T-helper 2 cell treated with Interferon-gamma antibody and Interleukin-4, amounts not matched to agents 100 ng/mL and 5 ng/mL, for 36 hours (primary cell): ENCODE results near the gene HLA-DOA. TPM values are rescaled to one million over a fixed set of nuclear protein-coding genes. Genes with fewer than 3 reads are reported as not detected.

Experiments used
- intact Hi-C: fragments of 100-400 bp; cut with micrococcal nuclease; formaldehyde crosslinking; loops from one replicate; pipeline ENCODE4 v1.15.1; 2023
- total RNA-seq: library from RNA; stranded (reverse); gene quantifications from 2 replicates; pipeline ENCODE4 v1.2.3, GENCODE V29; 2022

The HLA-DOA gene
- total RNA-seq, 1 donor from 2014 or later = 1.7 TPM

DNA sequence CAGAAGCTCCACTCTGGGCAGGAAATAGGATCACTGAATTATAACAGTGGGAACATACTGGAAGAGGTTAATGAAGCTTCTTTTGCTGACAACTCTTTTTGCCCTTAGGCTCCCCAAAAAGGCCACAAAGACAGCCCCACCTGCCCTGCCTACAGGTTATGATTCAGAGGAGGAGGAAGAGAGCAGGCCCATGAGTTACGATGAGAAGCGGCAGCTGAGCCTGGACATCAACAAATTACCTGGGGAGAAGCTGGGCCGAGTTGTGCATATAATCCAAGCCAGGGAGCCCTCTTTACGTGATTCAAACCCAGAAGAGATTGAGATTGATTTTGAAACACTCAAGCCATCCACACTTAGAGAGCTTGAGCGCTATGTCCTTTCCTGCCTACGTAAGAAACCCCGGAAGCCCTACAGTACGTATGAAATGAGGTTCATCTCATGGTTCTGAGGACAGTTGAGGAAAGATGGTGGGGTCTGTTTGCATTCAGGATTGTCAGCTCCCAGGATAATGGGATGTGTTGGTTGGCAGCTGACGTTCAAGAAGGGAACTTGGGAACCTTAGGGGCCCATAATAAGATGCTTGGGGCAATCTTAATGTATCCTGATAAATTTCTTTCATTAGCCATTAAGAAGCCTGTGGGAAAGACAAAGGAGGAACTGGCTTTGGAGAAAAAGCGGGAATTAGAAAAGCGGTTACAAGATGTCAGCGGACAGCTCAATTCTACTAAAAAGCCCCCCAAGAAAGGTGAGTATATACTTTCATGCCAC lies 29.5 kb downstream of the HLA-DOA start:
- intact Hi-C loops = no loop called here

- intact Hi-C loops = no loop called here
These were observed 31.5 kb downstream of the HLA-DOA start for GRCh38 chr6:32977953-32978324.

GRCh38 chr6:32977272-32977952 lies 32.0 kb downstream of the HLA-DOA start:
- intact Hi-C loops = no loop called here

DNA sequence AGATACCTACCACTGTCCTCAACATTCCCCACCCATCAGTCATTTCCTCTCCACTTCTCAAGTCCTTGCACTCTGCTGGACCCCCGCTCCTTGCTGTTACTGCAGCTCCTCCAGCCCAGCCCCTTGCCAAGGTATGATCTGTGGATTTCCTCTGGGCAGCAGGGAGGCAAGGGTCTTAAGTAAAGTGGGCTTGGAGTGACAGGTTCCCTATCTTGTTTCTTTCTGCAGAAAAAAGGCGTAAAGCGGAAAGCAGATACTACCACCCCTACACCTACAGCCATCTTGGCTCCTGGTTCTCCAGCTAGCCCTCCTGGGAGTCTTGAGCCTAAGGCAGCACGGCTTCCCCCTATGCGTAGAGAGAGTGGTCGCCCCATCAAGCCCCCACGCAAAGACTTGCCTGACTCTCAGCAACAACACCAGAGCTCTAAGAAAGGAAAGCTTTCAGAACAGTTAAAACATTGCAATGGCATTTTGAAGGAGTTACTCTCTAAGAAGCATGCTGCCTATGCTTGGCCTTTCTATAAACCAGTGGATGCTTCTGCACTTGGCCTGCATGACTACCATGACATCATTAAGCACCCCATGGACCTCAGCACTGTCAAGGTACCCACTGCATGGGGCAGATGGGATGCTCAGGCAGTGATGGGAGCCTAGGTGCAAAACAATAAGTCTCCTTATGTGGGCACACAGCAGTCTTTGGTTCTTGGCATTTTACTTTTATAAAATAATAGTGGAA lies 32.9 kb downstream of the HLA-DOA start:
- intact Hi-C loops = no loop called here

DNA sequence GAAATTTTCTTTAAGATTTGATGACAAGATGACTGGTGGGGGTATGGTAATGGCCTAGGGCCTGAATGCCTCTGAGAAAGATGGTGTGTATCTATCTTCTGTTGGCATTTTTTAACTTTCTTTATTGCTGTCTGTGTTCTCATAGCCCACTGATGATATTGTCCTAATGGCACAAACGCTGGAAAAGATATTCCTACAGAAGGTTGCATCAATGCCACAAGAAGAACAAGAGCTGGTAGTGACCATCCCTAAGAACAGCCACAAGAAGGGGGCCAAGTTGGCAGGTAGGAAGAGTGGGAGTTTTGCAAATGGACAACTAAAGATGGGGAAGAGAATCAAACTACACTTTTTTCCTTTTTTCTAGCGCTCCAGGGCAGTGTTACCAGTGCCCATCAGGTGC lies 33.5 kb downstream of the HLA-DOA start:
- intact Hi-C loops = no loop called here

- intact Hi-C loops = loop anchor here (5.0 kb wide), 5 partner anchors 338 to 1237 kb away; partner anchors contain the start of genes AGPAT1, CLIC1, PHF1 and RNF5
These were observed 34.7 kb downstream of the HLA-DOA start for GRCh38 chr6:32974541-32975308.

DNA sequence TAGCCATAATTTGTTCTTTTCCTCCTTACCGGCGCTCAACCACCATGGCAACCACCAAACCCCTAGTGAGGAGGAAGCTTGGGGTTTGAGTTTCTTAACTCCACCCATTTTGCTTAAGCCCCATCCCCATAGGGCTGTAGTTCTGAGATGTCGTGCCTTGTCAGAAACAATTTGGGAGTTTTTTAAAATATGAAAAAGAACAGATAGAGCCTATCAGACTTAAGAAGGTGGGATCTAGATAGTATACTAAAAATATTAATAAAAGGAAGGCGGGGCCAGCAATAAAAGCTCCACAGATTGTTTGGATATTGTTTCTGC lies 35.4 kb downstream of the HLA-DOA start:
- intact Hi-C loops = loop anchor here (5.0 kb wide), 5 partner anchors 338 to 1237 kb away; partner anchors contain the start of genes AGPAT1, CLIC1, PHF1 and RNF5

DNA sequence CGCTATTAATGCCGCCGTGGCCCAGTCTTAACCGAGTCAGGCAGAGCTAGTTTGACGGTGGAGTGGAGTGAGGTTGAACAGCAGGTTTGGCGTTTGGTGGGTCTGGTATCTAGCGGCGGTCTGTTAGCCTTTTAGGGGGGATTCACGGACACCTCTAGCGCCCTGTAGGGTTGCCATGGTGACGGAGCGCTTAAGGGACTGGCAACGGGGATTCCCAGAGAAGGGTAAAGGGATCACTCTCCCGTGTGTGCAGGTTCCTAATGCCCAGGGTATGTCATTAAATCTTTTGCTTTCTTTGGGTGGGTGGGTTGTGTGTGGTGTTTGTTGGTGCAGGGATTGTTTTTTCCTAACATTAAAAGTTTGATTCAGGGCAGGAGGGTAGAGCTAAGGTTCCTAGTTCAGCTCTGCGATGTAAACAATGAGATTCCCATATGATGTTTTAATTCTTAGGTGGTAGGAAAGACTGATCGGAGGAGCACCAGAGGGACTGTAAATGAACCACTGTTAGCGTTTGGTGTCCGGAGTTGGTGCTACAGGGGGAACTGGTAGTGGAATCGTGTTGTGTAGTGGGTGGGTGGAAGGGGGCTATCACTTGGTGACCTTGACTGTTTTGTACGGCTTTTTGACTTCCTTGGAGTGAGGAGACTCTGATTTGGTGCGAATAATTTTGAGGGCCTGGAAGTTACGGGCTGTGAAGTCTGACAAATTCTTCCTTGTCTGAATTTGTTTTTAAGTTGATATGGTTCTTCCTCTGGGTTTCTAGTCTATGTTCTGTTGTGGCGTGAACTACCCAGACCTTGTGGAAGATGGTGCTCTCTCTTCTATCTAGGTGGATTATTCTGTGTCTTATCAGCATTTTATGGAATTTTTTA lies 36.0 kb downstream of the HLA-DOA start:
- intact Hi-C loops = loop anchor here (5.0 kb wide), 5 partner anchors 339 to 1236 kb away; partner anchors contain the start of genes AGPAT1, CLIC1, PHF1 and RNF5

DNA sequence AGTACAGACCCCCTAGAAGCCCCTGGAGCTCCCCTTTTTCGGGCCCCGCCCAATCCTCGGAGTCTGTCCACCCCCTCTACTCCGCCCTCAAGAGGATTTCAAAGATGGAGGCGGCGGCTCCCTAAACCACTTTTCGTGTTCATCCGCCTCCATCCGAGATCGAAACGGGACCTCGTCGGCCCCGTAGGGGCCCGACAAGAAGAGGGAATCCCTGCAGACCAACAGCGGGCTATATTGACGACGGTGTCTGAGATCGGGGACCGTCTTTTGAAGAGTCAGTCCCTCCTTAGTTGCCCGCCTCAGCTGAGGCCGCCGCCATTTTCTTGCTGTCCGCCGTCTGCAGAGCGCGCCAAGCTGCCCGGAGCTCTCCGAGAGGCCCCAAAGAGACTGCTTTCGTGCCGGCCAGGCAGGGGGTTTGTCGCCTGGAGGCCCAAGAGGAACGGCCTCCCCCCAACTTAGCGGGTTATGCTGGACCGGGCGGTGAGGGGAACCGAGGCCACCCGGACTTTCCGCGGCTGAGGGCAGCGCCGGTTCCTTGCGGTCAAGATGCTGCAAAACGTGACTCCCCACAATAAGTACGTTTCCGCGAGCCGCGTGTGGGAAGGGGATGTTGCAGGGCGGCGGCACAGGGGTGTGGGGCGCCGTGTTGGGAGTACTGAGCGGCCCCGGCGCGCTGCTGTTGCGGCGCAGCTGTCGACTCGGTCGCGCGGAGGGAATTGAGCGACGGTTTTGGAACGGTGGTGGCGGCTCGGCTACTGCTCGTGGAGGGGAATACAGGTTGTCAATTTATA lies 36.8 kb downstream of the HLA-DOA start:
- intact Hi-C loops = loop anchor here (1.0 to 5.0 kb wide), 6 partner anchors 78 to 1235 kb away; partner anchors contain the start of genes AGPAT1, CLIC1, PHF1 and RNF5

DNA sequence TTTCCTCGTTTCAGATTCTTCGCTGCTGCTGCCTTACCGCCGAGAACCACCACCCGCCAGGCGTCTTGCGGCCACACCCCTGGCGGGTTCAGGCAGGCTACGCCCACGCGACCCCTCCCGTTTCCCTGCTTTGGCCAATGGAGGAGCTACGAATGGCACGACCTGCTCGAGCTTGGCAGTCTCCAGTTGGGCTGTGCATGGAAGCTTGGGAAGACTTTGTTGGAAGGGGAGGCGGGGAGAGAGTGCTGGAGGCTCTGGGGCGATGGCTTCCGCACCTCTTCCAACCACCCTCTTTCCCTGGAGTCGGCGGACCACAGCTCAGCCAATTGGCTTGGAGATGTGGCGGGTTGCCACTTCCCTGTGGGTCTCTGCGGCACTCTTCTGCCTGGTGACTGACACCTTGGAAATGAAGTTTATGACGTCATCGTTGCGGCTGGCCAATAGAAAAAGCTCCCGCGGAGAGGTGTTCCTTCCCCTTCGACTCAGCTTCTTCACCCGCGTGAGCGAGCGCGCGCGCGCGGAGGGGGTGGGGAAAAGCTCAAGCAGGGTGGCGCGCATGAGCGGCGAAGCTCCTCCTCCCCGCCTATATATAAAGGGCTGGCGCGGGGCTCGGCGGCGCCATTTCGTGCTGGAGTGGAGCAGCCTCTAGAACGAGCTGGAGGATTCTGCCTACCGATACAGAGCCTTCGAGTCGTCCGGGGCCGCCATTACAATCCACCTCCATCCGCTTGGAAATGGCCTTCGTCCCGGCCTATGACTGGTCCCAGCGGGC lies 37.6 kb downstream of the HLA-DOA start:
- intact Hi-C loops = loop anchor here (1.0 to 5.0 kb wide), 7 partner anchors 77 to 1234 kb away; partner anchors contain the start of genes AGPAT1, CLIC1, PHF1 and PSMB8

GRCh38 chr6:32971242-32971580 lies 38.2 kb downstream of the HLA-DOA start:
- intact Hi-C loops = loop anchor here (1.0 to 5.0 kb wide), 6 partner anchors 127 to 1234 kb away; partner anchors contain the start of genes AGPAT1, CLIC1, PHF1 and PSMB8

- intact Hi-C loops = loop anchor here (1.0 to 5.0 kb wide), 6 partner anchors 126 to 1233 kb away; partner anchors contain the start of genes AGPAT1, CLIC1, PHF1 and PSMB8
These were observed 38.8 kb downstream of the HLA-DOA start for GRCh38 chr6:32970413-32971241.

DNA sequence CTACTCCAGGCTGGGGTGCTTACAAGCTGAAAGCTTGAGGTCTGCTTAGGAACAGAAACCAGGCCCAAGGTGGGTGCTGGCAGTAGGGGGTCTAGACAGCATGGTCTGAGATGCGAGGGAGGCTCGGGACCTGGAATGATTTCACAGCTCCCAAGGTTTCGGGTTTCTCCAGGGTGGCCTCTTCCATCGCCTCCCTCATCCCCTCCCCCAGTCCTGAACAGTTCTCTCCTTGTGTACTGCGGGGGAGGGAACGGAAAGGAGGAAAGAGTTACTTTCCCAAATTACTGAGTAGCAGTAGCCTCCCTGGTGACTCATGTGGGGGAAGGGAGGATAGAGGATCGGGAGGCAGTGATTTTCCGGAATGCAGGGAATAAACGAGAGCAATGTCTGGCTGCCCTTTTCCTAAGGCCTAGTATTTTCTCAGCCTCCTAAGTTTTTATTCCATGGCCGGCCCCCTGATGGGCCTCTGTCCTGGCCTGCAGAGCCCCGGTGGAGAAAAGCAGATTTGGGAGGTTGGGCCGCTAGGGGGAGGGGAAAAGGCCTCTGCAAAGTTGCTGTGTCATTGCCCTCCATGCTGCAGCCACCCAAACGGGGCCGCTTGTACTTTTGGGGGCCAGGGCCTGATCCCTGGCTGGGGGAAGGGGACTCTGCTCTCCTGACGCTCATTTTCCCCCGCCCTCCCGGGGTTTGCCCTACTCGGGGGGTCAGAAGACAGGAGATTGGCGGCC lies 39.5 kb downstream of the HLA-DOA start:
- intact Hi-C loops = loop anchor here (5.0 kb wide), 7 partner anchors 38 to 1473 kb away; partner anchors contain the start of genes AGPAT1, CLIC1, MICB and PHF1

DNA sequence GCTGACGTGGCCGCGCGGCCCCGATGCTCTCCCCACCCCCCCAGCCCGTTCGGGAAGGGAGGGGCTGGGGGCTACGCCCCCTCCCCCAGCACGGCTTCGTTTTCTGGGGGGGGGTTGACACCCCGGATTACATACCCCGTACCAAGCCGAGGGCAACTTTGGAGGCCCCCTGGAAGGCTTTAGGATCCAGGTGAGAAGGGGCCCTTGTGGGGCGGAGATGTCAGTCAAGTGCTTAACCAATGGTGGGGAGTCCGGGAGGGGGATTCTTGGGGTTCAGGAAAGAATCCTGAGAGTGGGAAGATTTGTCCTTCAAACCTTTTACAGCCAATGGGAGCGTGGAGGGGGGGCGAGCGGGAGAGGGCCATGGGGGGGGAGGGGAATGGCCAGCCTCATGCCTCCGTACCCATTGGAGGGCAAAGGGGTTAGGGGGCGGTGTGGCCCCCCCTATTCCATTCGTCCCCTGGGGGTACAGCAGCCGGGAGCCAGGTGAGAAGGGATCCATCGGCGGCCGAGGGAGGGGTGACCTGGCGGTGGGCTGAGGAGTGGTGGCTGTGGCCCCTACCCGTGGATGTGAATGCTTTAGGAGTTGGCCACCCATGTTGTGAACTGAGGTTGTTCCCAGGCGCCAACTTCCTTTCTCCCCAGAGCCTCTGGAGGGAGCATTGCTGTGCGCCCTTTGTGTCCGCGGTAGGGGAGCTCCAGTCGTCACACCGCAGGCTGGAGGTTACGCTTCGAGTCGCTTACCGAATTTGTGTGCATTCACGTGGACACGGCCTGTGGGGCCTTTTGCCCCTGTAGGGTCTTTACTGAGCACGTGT lies 40.3 kb downstream of the HLA-DOA start:
- intact Hi-C loops = loop anchor here (1.0 to 5.0 kb wide), 3 partner anchors 37 to 1472 kb away; partner anchors contain the start of genes MICB, RXRB and SLC39A7

- intact Hi-C loops = loop anchor here (1.0 to 5.0 kb wide), 3 partner anchors 36 to 1471 kb away; partner anchors contain the start of genes MICB, RXRB and SLC39A7
These were observed 41.1 kb downstream of the HLA-DOA start, which contains the start of gene BRD2 for GRCh38 chr6:32968093-32968866. TSS of gene BRD2 (plus strand) at chr6:32968594. CDS start at chr6:32972899, 4,305 bp downstream.
